Stimulated activated CD4-positive, alpha-beta T cell treated with anti-CD3 and anti-CD28 coated beads, Interleukin-15, amount 100 ng/mL, for 1 hour (primary cell): Measurements from ENCODE around the gene E2F1.

Experiments used
- DNase-seq, 2 donors: peaks; one replicate each; pipeline ENCODE4 v3.0.0-alpha.2; 2020; ENCODE audit warnings: low read depth in 1 of 2, low spot score in 1 of 2

Gene E2F1

GRCh38 chr20:33686100-33686983 is at the start of gene E2F1:
Gene E2F1 (minus strand): TSS chr20:33686385. CDS start chr20:33686264, 121 bp downstream.
- DNase-seq: peak; percentile 87 to 94

- no peak for DNase-seq
Observed at GRCh38 chr20:33733654-33734576, 47.7 kb upstream of the E2F1 start.

- DNase-seq: peak; percentile 81 to 82
Observed at GRCh38 chr20:33732166-33732970, 46.2 kb upstream of the E2F1 start.

- DNase-seq: peak; percentile 79 to 85
Observed at GRCh38 chr20:33731693-33732165, 45.5 kb upstream of the E2F1 start, which contains the start of gene ZNF341. Gene ZNF341 (plus strand): TSS chr20:33731996. CDS start chr20:33732022, 26 bp downstream.

GRCh38 chr20:33730946-33731692 is 44.9 kb upstream of the E2F1 start:
- no peak for DNase-seq

- DNase-seq: no peak
Observed at GRCh38 chr20:33729101-33729500, 42.9 kb upstream of the E2F1 start.

- no peak for DNase-seq
Observed at GRCh38 chr20:33728463-33728862, 42.3 kb upstream of the E2F1 start.

GRCh38 chr20:33727806-33728205 is 41.6 kb upstream of the E2F1 start:
- no peak for DNase-seq

GRCh38 chr20:33727115-33727479 is 40.9 kb upstream of the E2F1 start:
- DNase-seq: no peak

- DNase-seq: no peak
Observed at GRCh38 chr20:33725607-33726264, 39.6 kb upstream of the E2F1 start.

GRCh38 chr20:33724439-33725094 is 38.4 kb upstream of the E2F1 start:
- no peak for DNase-seq

GRCh38 chr20:33721391-33722140 is 35.4 kb upstream of the E2F1 start:
- no peak for DNase-seq

- DNase-seq: peak; percentile 63 to 69
Observed at GRCh38 chr20:33719989-33720709, 34.0 kb upstream of the E2F1 start, which contains the start of gene PXMP4. Gene PXMP4 (minus strand): TSS chr20:33720310. CDS start chr20:33720207, 103 bp downstream.

- DNase-seq: no peak
Observed at GRCh38 chr20:33719277-33719988, 33.2 kb upstream of the E2F1 start.

- DNase-seq: no peak
Observed at GRCh38 chr20:33716498-33716897, 30.3 kb upstream of the E2F1 start.

- DNase-seq: no peak
Observed at GRCh38 chr20:33713865-33714367, 27.7 kb upstream of the E2F1 start.

- no peak for DNase-seq
Observed at GRCh38 chr20:33711446-33711738, 25.2 kb upstream of the E2F1 start.
